Osteocyte (in vitro differentiated cells): ENCODE results near the gene BOK. TPM values are rescaled to one million over a fixed set of nuclear protein-coding genes. Genes with fewer than 3 reads are reported as not detected.

Experiments
- DNase-seq: peaks from one replicate; pipeline ENCODE4 v3.0.0; 2021; ENCODE audit warnings: mixed read lengths; ENCODE audit not compliant: unreplicated experiment; ENCODE audit errors: extremely low spot score
- H3K27ac Mint-ChIP-seq: one replicate; pipeline ENCODE4 v1.8.0; 2021; ENCODE audit warnings: mild to moderate bottlenecking, mixed read lengths; ENCODE audit not compliant: unreplicated experiment
- H3K27me3 Mint-ChIP-seq: one replicate; pipeline ENCODE4 v1.8.0; 2021; ENCODE audit warnings: mixed read lengths; ENCODE audit not compliant: unreplicated experiment
- H3K36me3 Mint-ChIP-seq: one replicate; pipeline ENCODE4 v1.8.0; 2021; ENCODE audit warnings: mixed read lengths; ENCODE audit not compliant: unreplicated experiment
- H3K4me1 Mint-ChIP-seq: one replicate; pipeline ENCODE4 v1.8.0; 2021; ENCODE audit warnings: mixed read lengths; ENCODE audit not compliant: unreplicated experiment
- H3K4me3 Mint-ChIP-seq: one replicate; pipeline ENCODE4 v1.8.0; 2021; ENCODE audit warnings: mild to moderate bottlenecking, moderate library complexity, mixed read lengths; ENCODE audit not compliant: unreplicated experiment
- H3K9me3 Mint-ChIP-seq: one replicate; pipeline ENCODE4 v1.8.0; 2021; ENCODE audit warnings: mixed read lengths; ENCODE audit not compliant: unreplicated experiment
- CTCF ChIP-seq: fragments of 200-600 bp; sonication (generic); IDR thresholded peaks from 2 replicates; pipeline ENCODE4 v1.5.0; 2021; ENCODE audit warnings: antibody characterized with exemption, mild to moderate bottlenecking, moderate library complexity
- total RNA-seq: library from RNA; stranded (reverse); gene quantifications from 2 replicates; pipeline ENCODE4 v1.2.1, GENCODE V29; 2021

BOK gene
- total RNA-seq, 1 donor from 2014 or later: 45.0 TPM

DNA sequence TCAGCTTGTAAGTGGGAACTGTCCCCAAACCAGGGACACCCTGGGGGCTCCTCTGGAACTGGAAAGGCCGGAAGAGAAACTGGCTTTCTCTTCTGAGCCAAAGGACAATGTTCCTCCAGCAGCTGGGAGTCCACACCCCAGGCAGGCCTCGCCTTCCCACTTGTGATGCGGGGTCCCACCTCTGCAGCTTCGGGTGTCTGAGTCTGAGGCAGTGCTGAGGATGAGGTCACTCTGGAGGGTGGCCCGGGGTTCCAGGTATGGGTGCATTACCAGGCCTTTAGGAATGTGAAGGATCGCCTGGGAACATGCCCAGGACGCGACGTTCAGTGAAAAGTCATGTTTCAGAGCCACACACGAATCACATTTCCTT is 18.2 kb upstream of the BOK start:
- H3K27me3 Mint-ChIP-seq: no peaks in the 10 kb centered on the region
- no peak for DNase-seq
- no peaks in the 10 kb centered on the region for H3K36me3 Mint-ChIP-seq
- H3K9me3 Mint-ChIP-seq: no peaks in the 10 kb centered on the region
- no peak for TF ChIP-seq CTCF
- H3K4me1 Mint-ChIP-seq: peaks cover 14% of the 10 kb centered on the region
- H3K27ac Mint-ChIP-seq: no peak overlapping the region
- H3K4me3 Mint-ChIP-seq: peak overlapping the region; percentile 24

- H3K4me1 Mint-ChIP-seq: peaks cover 12% of the 10 kb centered on the region
- no peak overlapping the region for H3K27ac Mint-ChIP-seq
- H3K27me3 Mint-ChIP-seq: no peaks in the 10 kb centered on the region
- no peaks in the 10 kb centered on the region for H3K36me3 Mint-ChIP-seq
- H3K9me3 Mint-ChIP-seq: no peaks in the 10 kb centered on the region
- peak overlapping the region; percentile 24 for H3K4me3 Mint-ChIP-seq
- DNase-seq: no peak
- TF ChIP-seq CTCF: no peak
These were observed 17.6 kb upstream of the BOK start for GRCh38 chr2:241540771-241541561.

GRCh38 chr2:241541564-241542277 is 16.8 kb upstream of the BOK start:
- H3K27me3 Mint-ChIP-seq: no peaks in the 10 kb centered on the region
- no peak overlapping the region for H3K4me3 Mint-ChIP-seq
- H3K27ac Mint-ChIP-seq: no peak overlapping the region
- no peaks in the 10 kb centered on the region for H3K36me3 Mint-ChIP-seq
- no peak for DNase-seq
- no peak for TF ChIP-seq CTCF
- H3K9me3 Mint-ChIP-seq: no peaks in the 10 kb centered on the region
- peaks cover 7% of the 10 kb centered on the region for H3K4me1 Mint-ChIP-seq

GRCh38 chr2:241542278-241542605 is 16.3 kb upstream of the BOK start:
- H3K27me3 Mint-ChIP-seq: no peaks in the 10 kb centered on the region
- H3K27ac Mint-ChIP-seq: no peak overlapping the region
- no peaks in the 10 kb centered on the region for H3K36me3 Mint-ChIP-seq
- DNase-seq: no peak
- peaks cover 7% of the 10 kb centered on the region for H3K4me1 Mint-ChIP-seq
- no peak overlapping the region for H3K4me3 Mint-ChIP-seq
- no peaks in the 10 kb centered on the region for H3K9me3 Mint-ChIP-seq
- no peak for TF ChIP-seq CTCF

GRCh38 chr2:241545106-241545505 is 13.4 kb upstream of the BOK start:
- no peak for DNase-seq
- Mint-ChIP-seq H3K27me3 (no peaks in the 10 kb centered on the region), H3K4me1 (peaks cover 18% of the 10 kb centered on the region), H3K27ac (no peak overlapping the region), H3K4me3 (no peak overlapping the region), H3K9me3 (no peaks in the 10 kb centered on the region), H3K36me3 (no peaks in the 10 kb centered on the region)
- TF ChIP-seq CTCF: no peak
